Central memory CD4-positive, alpha-beta T cell (primary cell): ENCODE data around the gene DCTN4.
"Not testable (repeated sequence)": the region's sequence is repeated elsewhere in the genome, so short reads cannot be mapped to it uniquely, and the experiment has no call there.

Experiments used
- DNase-seq: peaks from one replicate; pipeline ENCODE4 v3.0.0; 2022
- total RNA-seq, 3 experiments: gene quantifications; one replicate each; lab custom pipeline; 2026; lab: John Stamatoyannopoulos, UW

Gene DCTN4
- total RNA-seq = 59.8 to 87.0 (median 74.7) reads per million in 3 experiments

GRCh38 chr5:150758531-150759333, at the start of gene DCTN4:
TSS of gene DCTN4 (minus strand) at chr5:150759017. CDS start at chr5:150758993, 24 bp downstream.
- peak; percentile 94 for DNase-seq

DNA sequence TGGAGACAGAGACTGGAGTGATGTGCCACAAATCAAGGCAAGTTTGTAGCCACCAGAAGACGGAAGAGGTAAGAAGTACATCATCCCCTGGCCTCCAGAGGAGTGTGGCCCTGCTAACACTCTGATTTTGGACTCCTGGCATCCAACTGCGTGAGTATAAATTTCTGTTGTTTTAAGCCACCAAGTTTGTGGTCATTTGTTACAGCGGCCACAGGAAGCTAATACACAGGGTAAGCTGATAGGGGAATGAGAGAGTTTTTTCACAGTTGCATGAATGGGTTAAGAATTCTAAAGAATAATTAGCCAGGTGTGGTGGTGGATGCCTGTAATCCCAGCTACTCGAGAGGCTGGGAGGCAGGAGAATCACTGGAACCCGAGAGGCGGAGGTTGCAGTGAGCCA, 45.6 kb upstream of the DCTN4 start:
- DNase-seq = no peak

DNA sequence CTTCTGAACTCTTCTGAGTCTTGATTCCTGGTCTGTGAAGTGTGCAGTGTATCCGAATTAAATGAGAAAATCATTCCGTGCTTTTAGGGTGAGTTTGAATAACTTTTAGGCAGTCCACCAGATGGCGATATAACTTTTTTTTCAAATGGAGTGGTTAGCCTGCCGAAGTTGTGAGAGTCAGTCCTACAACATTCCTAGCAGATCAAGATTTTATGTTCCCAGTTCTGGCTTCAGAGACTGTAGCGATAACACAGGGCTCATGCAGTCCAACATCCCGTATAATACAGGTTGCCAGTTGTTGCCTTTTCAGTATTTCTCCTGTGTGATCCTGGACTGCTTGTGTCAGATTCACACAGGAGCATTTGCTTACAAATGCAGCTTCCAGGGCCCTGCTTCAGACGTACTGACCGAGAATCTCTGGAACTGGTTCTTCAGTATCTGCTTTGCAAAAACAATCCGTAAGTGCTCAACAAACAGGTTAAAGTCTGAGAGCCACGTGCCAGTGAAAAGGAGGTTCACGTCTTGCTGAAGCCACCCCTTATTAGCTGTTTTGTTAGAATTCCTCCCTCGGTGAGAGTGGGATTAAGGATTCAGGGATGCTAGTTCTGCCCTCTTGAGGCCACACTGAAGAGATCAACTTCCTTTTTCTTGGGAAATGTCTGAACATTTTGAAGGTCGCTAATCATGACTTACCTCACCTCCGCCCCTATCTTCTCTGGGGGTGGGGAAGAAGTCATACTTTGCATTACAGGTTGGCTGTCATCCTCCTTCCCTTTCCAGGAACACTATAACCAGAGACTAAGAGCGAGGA, 42.5 kb upstream of the DCTN4 start:
- peak; percentile 41 for DNase-seq

DNA sequence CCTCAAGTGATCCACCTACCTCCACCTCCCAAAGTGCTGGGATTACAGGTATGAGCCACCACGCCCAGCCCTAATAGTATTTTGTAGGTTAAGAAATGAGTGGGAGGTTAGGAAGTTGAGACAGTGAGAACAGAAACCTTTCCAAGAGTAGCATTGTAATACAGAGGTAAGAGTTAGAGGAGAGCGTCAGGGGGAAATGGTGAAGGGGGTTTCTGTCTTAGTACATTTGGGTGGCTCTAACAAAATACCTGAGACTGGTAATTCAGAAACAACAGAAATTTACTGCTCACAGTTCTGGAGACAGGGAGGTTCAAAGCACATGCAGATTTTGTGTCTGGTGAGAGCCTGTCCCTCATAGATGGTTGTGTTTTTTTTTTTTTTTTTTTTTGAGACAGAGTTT, 38.6 kb upstream of the DCTN4 start:
- no peak for DNase-seq

DNA sequence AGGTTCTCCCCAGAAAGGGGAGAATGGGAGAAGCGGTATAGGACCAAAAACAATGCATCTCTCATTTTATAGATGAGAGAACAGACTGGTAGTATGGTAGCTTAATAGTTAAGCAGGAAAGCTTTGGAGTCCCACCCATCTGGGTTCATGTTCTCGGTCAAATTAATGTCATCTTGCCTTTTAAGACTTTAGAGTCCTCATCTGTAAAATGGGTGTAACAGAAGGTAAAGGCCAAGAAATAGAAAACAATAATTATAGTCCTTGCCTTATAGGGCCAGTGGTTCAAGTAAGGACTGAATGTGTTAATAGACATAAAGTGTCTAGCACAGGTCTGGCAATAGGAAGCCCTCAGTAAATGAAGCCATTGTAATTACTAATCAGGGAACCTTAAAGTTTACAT, 36.1 kb upstream of the DCTN4 start:
- no peak for DNase-seq

GRCh38 chr5:150793423-150793888, 34.6 kb upstream of the DCTN4 start:
- not testable (repeated sequence) for DNase-seq

GRCh38 chr5:150791536-150791935, 32.7 kb upstream of the DCTN4 start:
- DNase-seq = no peak

DNA sequence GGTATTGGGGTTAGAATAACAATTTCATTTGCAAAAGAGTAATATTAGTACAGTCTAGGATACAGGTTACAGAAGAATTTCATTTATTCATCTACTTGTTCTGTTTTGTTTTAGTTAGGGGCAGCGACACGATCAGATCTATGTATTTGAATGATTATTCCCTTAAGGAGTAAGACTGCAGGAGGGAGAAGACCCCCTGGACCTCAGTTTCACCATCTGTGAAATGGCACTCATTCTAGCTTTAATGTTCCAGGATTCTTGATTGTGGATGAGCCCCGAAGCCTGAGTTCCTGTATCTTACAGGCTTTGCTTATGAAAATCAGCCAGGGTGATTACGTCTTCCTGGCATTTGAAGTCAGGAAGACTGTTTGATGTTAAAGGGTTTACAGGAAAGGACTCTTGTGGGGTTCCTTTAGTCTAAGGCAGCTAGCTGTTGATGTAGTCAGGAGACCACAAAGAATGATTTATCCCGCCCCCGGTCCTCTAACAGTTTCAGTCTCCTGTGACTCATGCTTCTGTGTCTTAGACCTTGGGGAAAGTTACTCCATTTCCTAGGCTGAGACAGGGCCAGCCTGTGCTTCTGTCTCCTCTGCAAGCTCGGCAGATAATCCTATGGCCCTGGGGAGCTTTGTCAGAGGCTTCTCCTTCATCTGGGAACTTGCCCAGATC, 31.3 kb upstream of the DCTN4 start:
- peak; percentile 61 for DNase-seq

DNA sequence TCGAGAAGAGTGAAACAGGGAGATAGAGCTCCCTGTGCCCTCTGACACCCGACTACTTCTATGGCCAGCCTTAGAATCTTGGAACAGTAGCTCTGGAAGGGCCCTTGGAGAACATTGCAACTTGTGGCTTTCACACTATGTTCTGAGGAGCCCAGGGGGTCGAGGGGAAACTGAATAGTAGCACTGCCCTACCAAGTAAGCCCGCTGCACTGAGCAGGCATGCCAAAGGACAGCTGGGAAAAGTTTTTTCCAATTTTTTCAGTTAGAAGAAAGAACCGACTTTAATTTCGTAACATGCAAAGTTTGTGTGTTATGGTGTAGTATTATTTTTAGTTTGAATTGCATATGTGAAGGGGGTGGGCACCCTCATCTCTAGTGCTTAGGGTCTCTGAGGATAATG, 30.6 kb upstream of the DCTN4 start:
- no peak for DNase-seq

- no peak for DNase-seq
Measured at GRCh38 chr5:150788977-150789376, 30.2 kb upstream of the DCTN4 start.

- no peak for DNase-seq
Measured at GRCh38 chr5:150787656-150788055, 28.8 kb upstream of the DCTN4 start.

DNA sequence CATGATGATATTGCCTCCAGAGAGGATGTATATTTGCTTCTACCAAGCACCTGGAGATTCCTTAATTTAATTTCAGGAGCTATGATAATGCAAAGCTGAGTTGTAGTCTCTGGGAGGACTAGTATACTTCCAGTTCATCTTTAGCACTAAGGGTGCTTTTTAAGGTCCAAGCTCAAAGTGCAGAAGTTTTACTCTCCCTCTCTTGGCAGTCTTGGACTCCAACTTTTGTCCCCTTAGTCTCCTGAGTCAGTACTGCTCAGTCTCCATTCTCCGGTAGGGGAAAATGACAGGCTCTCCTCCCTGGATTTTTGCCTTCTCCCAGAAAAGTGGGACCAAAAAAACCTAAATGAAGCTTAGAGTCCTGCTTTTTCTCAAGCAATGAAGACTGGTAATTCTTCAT, 28.1 kb upstream of the DCTN4 start:
- DNase-seq = no peak

DNA sequence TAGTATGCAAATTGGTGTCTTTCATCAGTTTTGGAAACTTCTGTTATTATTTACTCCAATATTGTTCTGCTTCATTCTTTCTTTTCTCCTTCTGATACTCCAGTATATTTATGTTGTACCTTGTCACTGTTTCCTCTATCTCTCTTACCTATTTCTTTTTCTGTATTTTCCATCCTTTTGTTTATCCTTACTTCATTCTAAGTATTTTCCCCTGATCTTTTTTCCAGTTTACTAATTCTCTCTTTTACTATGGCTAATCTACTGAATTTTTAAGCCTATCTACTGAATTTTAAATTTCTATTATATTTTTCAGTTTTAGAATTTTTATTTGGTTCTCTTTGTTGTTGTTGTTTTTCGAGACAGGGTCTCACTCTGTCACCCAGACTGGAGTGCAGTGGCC, 27.1 kb upstream of the DCTN4 start:
- DNase-seq = no peak

- peak; percentile 86 for DNase-seq
Measured at GRCh38 chr5:150783422-150783928, 24.7 kb upstream of the DCTN4 start.

GRCh38 chr5:150782850-150783249, 24.0 kb upstream of the DCTN4 start:
- no peak for DNase-seq

- DNase-seq = no peak
Measured at GRCh38 chr5:150781706-150782614, 23.1 kb upstream of the DCTN4 start.

- no peak for DNase-seq
Measured at GRCh38 chr5:150780816-150781221, 22.0 kb upstream of the DCTN4 start.

- DNase-seq = no peak
Measured at GRCh38 chr5:150780187-150780692, 21.4 kb upstream of the DCTN4 start.

DNA sequence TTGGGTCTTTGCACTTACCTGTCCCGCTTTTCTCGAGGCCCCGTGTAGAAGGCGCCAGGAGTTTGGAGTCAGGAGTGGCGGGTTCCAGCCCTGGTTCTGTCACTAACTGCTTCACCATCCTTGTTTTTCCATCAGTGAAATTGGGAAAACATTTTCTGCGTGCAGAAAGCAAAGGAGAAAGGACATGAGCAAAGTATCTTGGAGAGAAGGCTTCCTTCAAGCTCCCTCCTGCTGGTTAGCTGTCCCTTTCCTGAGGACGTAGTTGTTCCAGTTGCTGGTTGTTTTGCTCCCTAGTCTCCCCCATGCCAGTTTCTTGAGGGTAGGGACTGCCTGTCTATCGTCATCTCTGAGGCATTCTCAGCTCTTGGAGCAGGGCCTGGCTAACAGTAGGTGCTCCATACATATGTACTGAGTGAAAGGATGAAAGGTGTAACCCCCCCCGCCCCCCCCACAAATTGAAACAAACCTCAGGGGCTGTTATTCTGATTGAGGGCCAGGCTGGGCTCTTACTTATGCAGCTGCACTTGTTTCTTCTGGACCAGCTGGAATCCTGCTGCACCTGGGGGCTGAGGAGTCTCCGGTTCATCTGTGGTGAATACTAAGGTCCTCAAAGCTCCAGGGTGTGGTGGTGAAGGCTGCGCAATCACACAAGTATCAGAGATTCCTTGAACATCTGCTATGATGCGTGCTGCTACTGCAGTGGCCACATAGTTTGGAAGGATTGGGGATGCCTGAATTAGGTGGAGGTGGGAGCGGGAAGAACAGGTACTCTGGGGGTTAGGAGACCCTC, 20.8 kb upstream of the DCTN4 start:
- DNase-seq = no peak

- peak; percentile 60 for DNase-seq
Measured at GRCh38 chr5:150778517-150779396, 19.9 kb upstream of the DCTN4 start, which contains the start of gene SMIM3. TSS of gene SMIM3 (plus strand) at chr5:150778757. CDS start at chr5:150795441, 16,684 bp downstream.
